ENCODE results near the gene IQCK. TPM values are rescaled to one million over a fixed set of nuclear protein-coding genes. Genes with fewer than 3 reads are reported as not detected.

IQCK gene
- total and polyA plus RNA-seq, 10 donors = 3.6 to 19.9 (median 7.4) TPM

- no peak for TF ChIP-seq POLR2AphosphoS5 (IDR thresholded peaks at IDR 0.05)
- TF ChIP-seq POLR2A (IDR thresholded peaks at IDR 0.05) = no peak
- TF ChIP-seq, protein P1, sequence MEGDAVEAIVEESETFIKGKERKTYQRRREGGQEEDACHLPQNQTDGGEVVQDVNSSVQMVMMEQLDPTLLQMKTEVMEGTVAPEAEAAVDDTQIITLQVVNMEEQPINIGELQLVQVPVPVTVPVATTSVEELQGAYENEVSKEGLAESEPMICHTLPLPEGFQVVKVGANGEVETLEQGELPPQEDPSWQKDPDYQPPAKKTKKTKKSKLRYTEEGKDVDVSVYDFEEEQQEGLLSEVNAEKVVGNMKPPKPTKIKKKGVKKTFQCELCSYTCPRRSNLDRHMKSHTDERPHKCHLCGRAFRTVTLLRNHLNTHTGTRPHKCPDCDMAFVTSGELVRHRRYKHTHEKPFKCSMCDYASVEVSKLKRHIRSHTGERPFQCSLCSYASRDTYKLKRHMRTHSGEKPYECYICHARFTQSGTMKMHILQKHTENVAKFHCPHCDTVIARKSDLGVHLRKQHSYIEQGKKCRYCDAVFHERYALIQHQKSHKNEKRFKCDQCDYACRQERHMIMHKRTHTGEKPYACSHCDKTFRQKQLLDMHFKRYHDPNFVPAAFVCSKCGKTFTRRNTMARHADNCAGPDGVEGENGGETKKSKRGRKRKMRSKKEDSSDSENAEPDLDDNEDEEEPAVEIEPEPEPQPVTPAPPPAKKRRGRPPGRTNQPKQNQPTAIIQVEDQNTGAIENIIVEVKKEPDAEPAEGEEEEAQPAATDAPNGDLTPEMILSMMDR (IDR thresholded peaks at IDR 0.05 in 8 of 11, conservative IDR thresholded peaks at IDR 0.05 in 3 of 11) = no peak
- H3K27ac ChIP-seq = no peak overlapping the region
- no peaks in the 10 kb centered on the region for H3K9me3 ChIP-seq
- H3K27me3 ChIP-seq (replicated peaks in 1 of 7) = peaks cover 0 to 30% (median 0%) of the 10 kb centered on the region in 7 donors
- no peaks in the 10 kb centered on the region for H3K36me3 ChIP-seq
- intact Hi-C loops (cut with DNase I; ENCODE audit: low total_unique reads) = no loop called here
- H3K4me1 ChIP-seq = no peaks in the 10 kb centered on the region
- WGBS, 5 donors = 87 to 94% (median 91%) methylated on average over 5 of the region's 5 CpGs
- no peak overlapping the region for H3K4me3 ChIP-seq
- no peak for DNase-seq
Observed at GRCh38 chr16:19896951-19897350, 178.9 kb downstream of the IQCK start.

GRCh38 chr16:19898166-19898565, 180.1 kb downstream of the IQCK start:
- TF ChIP-seq, protein P1 (IDR thresholded peaks at IDR 0.05 in 8 of 11, conservative IDR thresholded peaks at IDR 0.05 in 3 of 11) = no peak
- TF ChIP-seq POLR2A (IDR thresholded peaks at IDR 0.05) (no peak), POLR2AphosphoS5 (IDR thresholded peaks at IDR 0.05) (no peak)
- DNase-seq = no peak
- H3K36me3 ChIP-seq = no peaks in the 10 kb centered on the region
- intact Hi-C loops (cut with DNase I; ENCODE audit: low total_unique reads) = no loop called here
- H3K4me1 ChIP-seq = no peaks in the 10 kb centered on the region
- H3K4me3 ChIP-seq = no peak overlapping the region
- no peaks in the 10 kb centered on the region for H3K9me3 ChIP-seq
- 52 to 65% (median 59%) methylated on average over 5 of the region's 5 CpGs for WGBS, 5 donors
- peaks cover 0 to 30% (median 0%) of the 10 kb centered on the region in 7 donors for H3K27me3 ChIP-seq (replicated peaks in 1 of 7)
- H3K27ac ChIP-seq = no peak overlapping the region

DNA sequence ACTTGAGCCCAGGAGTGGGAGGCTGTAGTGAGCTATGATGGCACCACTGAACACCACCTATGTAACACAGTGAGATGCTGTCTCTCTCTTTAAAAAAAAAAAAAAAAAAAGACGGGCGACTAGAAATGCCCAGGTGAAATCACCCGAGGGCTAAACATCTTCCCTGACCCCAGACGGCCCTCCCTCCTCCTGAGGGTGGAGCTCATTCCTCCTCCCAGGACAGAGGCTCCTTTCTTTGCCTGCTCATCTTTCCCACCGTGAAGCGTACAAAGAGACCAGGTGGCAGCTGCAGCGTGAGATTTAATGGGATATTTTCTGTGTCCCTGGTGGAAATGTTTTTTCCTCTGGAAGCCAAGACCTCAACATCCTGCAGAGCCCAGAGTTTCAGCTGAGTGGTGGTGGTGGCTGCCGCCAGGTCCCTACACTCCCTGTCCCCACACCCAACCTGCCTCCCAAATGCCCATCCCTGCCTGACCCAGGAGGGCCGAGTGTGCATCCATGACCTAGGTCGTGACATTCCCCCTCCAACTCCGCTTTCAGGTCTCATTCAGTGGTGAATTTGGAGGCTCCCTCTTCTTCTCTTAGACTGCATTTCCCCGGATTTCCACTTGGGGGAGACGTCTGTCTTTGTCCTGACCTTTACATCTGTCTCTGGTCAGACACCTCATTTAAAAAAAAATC, 181.0 kb downstream of the IQCK start:
- whole genome bisulfite sequencing, 5 donors = 13 to 21% (median 20%) methylated on average over 13 of the region's 13 CpGs
- Histone ChIP-seq H3K27ac (no peak overlapping the region), H3K9me3 (no peaks in the 10 kb centered on the region), H3K4me1 (no peaks in the 10 kb centered on the region), H3K4me3 (no peak overlapping the region), H3K36me3 (no peaks in the 10 kb centered on the region), H3K27me3 (replicated peaks in 1 of 7) (peaks cover 0 to 30% (median 0%) of the 10 kb centered on the region in 7 donors)
- DNase-seq = no peak
- intact Hi-C loops (cut with DNase I; ENCODE audit: low total_unique reads) = no loop called here
- TF ChIP-seq POLR2A (IDR thresholded peaks at IDR 0.05) = no peak
- TF ChIP-seq POLR2AphosphoS5 (IDR thresholded peaks at IDR 0.05) = no peak
- TF ChIP-seq, protein P1 (IDR thresholded peaks at IDR 0.05 in 8 of 11, conservative IDR thresholded peaks at IDR 0.05 in 3 of 11) = peak; percentile 37 to 77 (median 65)

GRCh38 chr16:19899605-19899955, 181.5 kb downstream of the IQCK start:
- TF ChIP-seq, protein P1 (IDR thresholded peaks at IDR 0.05 in 8 of 11, conservative IDR thresholded peaks at IDR 0.05 in 3 of 11) = peak in 4 of 11 experiments; percentile 2 to 17 (median 7)
- TF ChIP-seq POLR2A (IDR thresholded peaks at IDR 0.05) (no peak), POLR2AphosphoS5 (IDR thresholded peaks at IDR 0.05) (no peak)
- no peak overlapping the region for H3K27ac ChIP-seq
- no peaks in the 10 kb centered on the region for H3K9me3 ChIP-seq
- intact Hi-C loops (cut with DNase I; ENCODE audit: low total_unique reads) = no loop called here
- no peak for DNase-seq
- H3K4me1 ChIP-seq = no peaks in the 10 kb centered on the region
- no peaks in the 10 kb centered on the region for H3K36me3 ChIP-seq
- H3K27me3 ChIP-seq (replicated peaks in 1 of 7) = peaks cover 0 to 30% (median 0%) of the 10 kb centered on the region in 7 donors
- 56 to 65% (median 61%) methylated on average over 5 of the region's 5 CpGs for WGBS, 5 donors
- H3K4me3 ChIP-seq = no peak overlapping the region
